SIG-M5 (cell line): ENCODE data around the gene ENOX1.

Experiments used
- DNase-seq: peaks from one replicate; lab custom pipeline; 2025; lab: John Stamatoyannopoulos, UW

Gene ENOX1

DNA sequence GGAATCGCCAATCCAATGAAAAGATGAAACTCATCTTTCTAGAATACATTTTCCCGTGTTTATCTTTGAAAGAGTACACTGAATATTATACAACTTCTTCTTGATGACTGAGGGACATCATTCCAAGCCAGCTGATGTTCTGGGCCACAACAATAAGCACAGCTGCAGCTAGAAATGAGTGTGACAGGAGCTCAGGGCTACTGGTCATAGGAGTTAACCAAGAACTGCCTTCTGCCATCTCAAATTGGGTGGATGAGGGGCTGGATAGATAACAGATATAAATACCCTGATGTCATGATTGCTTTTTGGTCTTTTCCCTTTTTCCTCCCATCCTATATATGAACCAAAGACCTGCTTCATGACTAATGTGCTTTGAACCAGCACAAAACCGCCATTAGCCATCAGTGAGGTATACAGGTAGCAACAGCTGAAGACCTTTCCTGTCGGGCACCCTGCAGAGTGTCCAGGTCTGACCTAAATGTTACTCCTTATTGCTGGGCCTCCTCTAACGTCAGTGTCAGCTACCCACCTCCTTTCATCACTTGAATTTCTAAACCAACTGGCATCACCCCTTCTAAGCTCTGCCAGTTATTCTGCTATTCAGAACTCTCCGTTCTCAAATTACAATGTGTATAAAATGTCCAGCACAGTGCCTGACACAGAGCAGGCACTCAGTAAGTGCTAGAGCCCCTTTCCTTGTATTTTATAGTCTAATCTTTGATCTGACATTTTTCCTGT, 178.2 kb downstream of the ENOX1 start:
- DNase-seq: no peak

GRCh38 chr13:43597599-43597945, 189.2 kb downstream of the ENOX1 start:
- DNase-seq: no peak

GRCh38 chr13:43596924-43597598, 189.7 kb downstream of the ENOX1 start:
- no peak for DNase-seq

DNA sequence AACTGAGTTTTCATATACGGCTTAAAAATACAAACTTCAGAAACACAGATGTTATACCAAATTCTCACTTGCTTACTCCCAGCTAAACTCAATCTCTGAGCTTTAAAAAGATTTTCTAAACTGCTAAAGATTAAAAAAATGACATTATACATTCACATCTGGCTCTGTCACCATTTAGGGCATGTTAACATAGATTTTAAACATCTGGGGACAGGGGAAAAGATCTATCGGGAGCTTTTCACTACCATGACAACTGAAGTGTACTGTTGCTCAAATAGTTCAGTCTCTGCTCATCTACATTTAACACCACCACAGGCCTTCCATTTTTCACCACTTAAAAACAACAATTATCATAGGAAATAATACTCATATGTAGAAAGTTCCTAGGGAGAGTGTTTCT, 190.8 kb downstream of the ENOX1 start:
- no peak for DNase-seq

DNA sequence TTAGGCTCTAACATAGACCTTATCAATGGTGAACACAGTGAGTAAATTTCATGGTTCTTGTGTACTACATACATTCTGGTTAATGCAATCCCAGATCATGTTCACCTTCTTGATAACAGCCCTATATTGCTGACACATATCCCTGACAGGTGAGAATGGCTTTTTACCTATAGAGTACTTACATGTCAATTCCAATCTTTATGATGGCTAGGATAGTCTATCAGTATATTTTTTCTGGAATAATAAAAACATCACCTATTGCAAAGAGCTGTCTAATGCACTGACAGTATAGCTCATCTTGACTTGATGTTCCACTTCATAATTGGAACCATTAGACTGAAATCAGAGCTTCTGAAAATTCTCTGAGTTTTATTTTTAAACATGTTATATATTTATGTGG, 199.4 kb downstream of the ENOX1 start:
- no peak for DNase-seq

GRCh38 chr13:43584751-43585150, 202.0 kb downstream of the ENOX1 start:
- no peak for DNase-seq

GRCh38 chr13:43583321-43583720, 203.5 kb downstream of the ENOX1 start:
- DNase-seq: no peak

- no peak for DNase-seq
Measured at GRCh38 chr13:43580280-43580679, 206.5 kb downstream of the ENOX1 start.

- no peak for DNase-seq
Measured at GRCh38 chr13:43579321-43579720, 207.5 kb downstream of the ENOX1 start.

- no peak for DNase-seq
Measured at GRCh38 chr13:43574605-43575004, 212.2 kb downstream of the ENOX1 start.

DNA sequence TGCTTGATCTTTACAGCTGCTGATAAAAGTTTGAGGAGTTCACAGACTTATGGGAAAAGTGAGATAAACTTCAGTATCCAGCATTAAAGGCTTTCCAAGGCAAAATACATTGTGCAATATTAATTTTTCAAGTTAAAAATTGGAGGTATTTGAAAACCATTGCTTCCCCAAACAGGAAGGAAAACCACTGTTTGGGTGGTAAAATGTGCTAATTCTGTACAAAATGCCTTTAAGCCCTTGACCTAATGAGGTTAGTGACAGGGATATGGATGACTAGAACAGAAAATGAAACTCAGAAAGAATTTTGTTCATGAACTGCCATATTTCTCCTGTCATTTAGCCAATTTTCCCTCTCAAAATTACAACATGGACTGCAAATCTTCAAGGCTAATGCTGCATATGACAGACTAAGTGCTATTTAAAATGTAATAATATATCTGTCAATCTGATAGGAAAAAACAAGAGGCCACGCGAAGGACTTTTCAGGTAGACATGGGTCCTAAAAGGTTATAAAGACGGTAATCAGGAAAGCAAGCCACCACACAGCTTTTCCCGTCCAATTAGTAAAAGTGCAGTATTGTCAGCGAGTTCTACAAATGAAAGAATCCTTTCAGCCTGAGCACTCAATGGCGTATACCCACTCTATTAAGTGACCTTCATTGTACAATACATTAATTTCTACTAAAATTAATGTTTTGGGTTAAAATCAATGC, 212.8 kb downstream of the ENOX1 start:
- DNase-seq: no peak

- no peak for DNase-seq
Measured at GRCh38 chr13:43573361-43573740, 213.4 kb downstream of the ENOX1 start.

DNA sequence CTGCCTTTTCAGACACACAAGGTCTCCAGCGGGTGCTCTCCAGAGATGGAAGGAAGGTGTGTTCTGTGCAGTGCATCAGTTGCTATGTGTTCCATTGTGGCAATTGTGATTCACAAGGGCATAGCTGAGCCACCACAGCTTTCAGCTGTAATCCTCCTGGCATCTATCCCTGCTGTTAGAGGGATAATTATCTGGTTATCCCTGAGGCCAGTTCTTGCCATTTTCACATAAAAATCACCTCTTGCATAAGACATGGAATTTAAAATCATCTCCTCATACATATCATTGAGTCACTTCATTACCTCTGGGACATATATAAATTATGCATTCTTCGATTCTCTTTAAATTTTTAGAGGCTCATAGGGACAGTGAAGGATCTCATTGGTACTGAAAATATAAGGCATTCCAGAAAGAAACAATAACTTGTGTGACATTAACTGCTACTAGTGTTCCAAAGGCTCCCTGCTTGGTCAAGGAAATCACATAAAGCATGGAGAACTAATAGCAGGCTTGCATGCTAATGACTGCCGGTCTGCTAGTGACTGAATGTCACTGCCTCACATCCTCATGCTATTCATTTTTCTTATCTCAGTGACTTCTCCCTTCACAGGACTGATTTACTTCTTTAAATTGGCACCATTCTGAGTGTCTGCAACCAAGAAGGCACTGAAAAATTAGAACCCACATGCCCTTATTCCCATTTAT, 214.0 kb downstream of the ENOX1 start:
- no peak for DNase-seq

GRCh38 chr13:43569658-43570057, 217.1 kb downstream of the ENOX1 start:
- DNase-seq: no peak

DNA sequence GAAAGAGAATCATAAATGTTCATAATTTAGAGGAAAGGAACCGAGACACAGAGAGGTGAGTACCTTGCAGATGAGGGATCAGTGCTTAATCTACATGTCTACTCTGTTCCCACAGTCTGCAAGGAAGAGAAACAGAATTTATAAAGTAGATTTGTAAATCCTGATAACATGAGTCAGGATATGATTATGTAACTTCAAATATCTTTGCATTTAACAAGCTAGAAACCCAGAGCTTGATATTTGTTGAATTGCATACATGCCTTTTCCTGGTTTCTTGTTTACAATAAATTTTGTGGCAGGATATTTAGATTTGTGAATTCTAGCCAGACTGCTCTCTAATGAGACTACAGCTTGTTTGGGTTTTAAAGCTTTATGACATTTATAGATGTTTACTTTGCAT, 219.2 kb downstream of the ENOX1 start:
- no peak for DNase-seq

DNA sequence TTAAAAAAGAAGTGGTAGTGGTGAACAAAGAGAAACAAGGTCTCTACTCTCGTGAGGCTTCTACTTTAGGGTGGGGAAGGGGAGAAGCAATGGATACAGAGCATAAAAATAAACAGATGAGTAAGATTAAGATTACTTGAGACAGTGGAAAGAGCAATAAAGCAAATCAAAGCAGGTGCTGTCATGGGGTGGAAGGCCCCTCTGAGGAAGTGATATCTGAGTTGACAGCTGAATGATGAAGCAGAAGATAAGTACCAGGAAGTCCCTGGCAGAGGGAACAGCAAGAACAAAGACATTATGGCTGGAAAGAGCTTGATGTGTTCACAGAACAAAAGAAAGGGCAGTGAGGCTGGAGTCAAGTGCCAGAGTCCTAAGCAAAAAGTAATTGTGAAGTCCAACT, 221.8 kb downstream of the ENOX1 start:
- no peak for DNase-seq

- DNase-seq: no peak
Measured at GRCh38 chr13:43561081-43561480, 225.7 kb downstream of the ENOX1 start.

- DNase-seq: no peak
Measured at GRCh38 chr13:43558939-43559338, 227.8 kb downstream of the ENOX1 start.

DNA sequence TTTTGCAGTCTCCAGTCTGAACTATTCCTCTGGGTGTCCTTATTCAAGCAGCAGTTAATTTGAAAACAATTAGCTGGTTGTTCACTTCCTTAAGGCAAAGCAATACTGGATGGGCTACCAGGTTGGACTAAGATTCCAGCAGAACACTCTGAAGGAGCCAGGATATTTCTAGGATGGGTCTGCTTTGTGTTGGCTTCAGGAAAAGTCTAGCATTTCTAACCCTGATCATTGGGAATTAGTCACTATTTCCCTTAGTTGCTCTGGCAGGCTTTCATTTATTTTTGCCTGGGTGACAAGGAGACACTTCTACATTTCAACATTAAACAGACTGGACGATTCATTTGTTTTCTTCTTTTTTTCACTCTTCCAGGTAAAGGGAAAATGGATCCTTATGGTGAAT, 228.4 kb downstream of the ENOX1 start:
- no peak for DNase-seq

GRCh38 chr13:43555667-43556066, 231.1 kb downstream of the ENOX1 start:
- DNase-seq: no peak

DNA sequence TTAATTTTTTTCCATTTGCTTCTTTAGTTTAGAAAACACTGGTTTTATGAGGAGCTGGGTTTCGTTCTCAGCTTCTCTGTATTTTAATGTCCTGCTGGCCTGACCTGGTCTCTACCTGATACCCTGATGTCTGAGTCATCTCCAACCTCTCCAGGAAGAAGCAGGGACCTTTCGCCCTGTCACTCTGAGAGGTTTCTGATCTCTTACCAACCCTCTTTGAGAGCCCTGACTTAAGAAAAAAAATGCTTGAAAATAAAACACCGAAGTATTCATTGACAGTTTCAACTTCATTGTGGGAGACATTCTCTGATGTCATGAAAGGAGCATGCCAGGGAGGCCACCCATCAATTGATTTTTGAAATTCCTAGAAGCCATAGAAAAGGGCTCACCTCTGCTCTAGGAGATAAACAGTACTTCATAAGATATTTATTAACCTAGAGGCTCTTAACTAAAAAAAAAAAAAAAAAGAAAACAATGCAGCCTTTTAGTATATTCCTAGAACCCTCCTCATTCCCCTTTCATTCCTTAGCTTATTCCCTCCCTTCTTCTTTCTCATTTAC, 234.8 kb downstream of the ENOX1 start:
- DNase-seq: no peak

GRCh38 chr13:43546816-43547215, 240.0 kb downstream of the ENOX1 start:
- DNase-seq: no peak
